HepG2 (cell line): ENCODE results near the gene USB1. TPM values are rescaled to one million over a fixed set of nuclear protein-coding genes. Genes with fewer than 3 reads are reported as not detected.

ENCODE experiments used
- ARNT ChIP-seq: fragments of 450-650 bp; IDR thresholded peaks from 2 replicates; pipeline ENCODE4 v1.6.1; 2017
- ARNTL ChIP-seq: sonication (generic); formaldehyde crosslinking; IDR thresholded peaks from 2 replicates; pipeline ENCODE4 v1.4.0; 2020; ENCODE audit warnings: mild to moderate bottlenecking, missing genetic modification reagents
- BCL6 ChIP-seq: IDR thresholded peaks from 2 replicates; pipeline ENCODE4 v1.6.1; 2016; ENCODE audit warnings: missing genetic modification reagents, missing compliant biosample characterization
- CREB3 ChIP-seq: sonication (generic); formaldehyde crosslinking; IDR thresholded peaks from 2 replicates; pipeline ENCODE4 v1.5.0; 2020; ENCODE audit warnings: missing genetic modification reagents
- EED ChIP-seq: sonication (generic); formaldehyde crosslinking; IDR thresholded peaks from 2 replicates; pipeline ENCODE4 v1.5.0; 2020; ENCODE audit warnings: mild to moderate bottlenecking, missing genetic modification reagents
- FIP1L1 ChIP-seq: fragments of 200-400 bp; formaldehyde crosslinking; IDR thresholded peaks from 2 replicates; pipeline ENCODE4 v1.6.1; 2018; ENCODE audit warnings: low read depth, mild to moderate bottlenecking, low read length, moderate library complexity, borderline replicate concordance; ENCODE audit not compliant: insufficient read depth
- HDAC2 ChIP-seq: sonication (generic); formaldehyde crosslinking; IDR thresholded peaks from 2 replicates; pipeline ENCODE4 v1.4.0; 2020; ENCODE audit warnings: missing genetic modification reagents
- HMGXB4 ChIP-seq, 2 experiments: sonication (generic) in 1 of 2; formaldehyde crosslinking in 1 of 2; IDR thresholded peaks; 2 replicates each; pipeline versions ENCODE4 v1.4.0 to v1.6.1; 2018 to 2020; ENCODE audit warnings: missing genetic modification reagents in 2 of 2, borderline replicate concordance in 1 of 2, low read depth in 1 of 2, mild to moderate bottlenecking in 1 of 2, missing biosample characterization in 1 of 2
- HNF4G ChIP-seq, 2 experiments: sonication (generic) in 1 of 2; formaldehyde crosslinking in 1 of 2; IDR thresholded peaks; 2 replicates each; pipeline versions ENCODE4 v1.4.0 to v1.6.1; 2011 to 2020; ENCODE audit warnings: borderline replicate concordance in 2 of 2, low read depth in 2 of 2, mild to moderate bottlenecking in 2 of 2, low read length in 1 of 2, missing genetic modification reagents in 1 of 2, moderate library complexity in 1 of 2
- HOXA3 ChIP-seq: sonication (generic); formaldehyde crosslinking; IDR thresholded peaks from 2 replicates; pipeline ENCODE4 v1.5.0; 2020; ENCODE audit warnings: missing genetic modification reagents
- KDM4B ChIP-seq: sonication (generic); formaldehyde crosslinking; IDR thresholded peaks from 2 replicates; pipeline ENCODE4 v1.4.0; 2020; ENCODE audit warnings: missing genetic modification reagents
- MIER2 ChIP-seq: IDR thresholded peaks from 2 replicates; pipeline ENCODE4 v1.6.1; 2016; ENCODE audit warnings: missing biosample characterization, missing genetic modification reagents
- RAD51 ChIP-seq: fragments of 450-650 bp; IDR thresholded peaks from 2 replicates; pipeline ENCODE4 v1.6.1; 2016; ENCODE audit warnings: borderline replicate concordance
- RBAK ChIP-seq: sonication (generic); formaldehyde crosslinking; IDR thresholded peaks from 2 replicates; pipeline ENCODE4 v1.5.1; 2020; ENCODE audit warnings: mild to moderate bottlenecking, missing genetic modification reagents
- RBM39 ChIP-seq: fragments of 200-400 bp; formaldehyde crosslinking; IDR thresholded peaks from one replicate; pipeline ENCODE4 v1.6.1; 2018; ENCODE audit warnings: antibody characterized with exemption, mild to moderate bottlenecking, low read depth, low read length; ENCODE audit not compliant: poor library complexity, severe bottlenecking
- REL ChIP-seq: sonication (generic); formaldehyde crosslinking; conservative IDR thresholded peaks from 2 replicates; pipeline ENCODE4 v1.8.0; 2022; ENCODE audit warnings: mild to moderate bottlenecking, missing genetic modification reagents, moderate library complexity
- REXO4 ChIP-seq: sonication (generic); formaldehyde crosslinking; IDR thresholded peaks from 2 replicates; pipeline ENCODE4 v1.8.0; 2022; ENCODE audit warnings: missing genetic modification reagents, mild to moderate bottlenecking, borderline replicate concordance
- RFX3 ChIP-seq: IDR thresholded peaks from 2 replicates; pipeline ENCODE4 v1.6.1; 2016; ENCODE audit warnings: missing biosample characterization, missing genetic modification reagents
- SIN3A ChIP-seq: IDR thresholded peaks from 2 replicates; pipeline ENCODE4 v1.6.1; 2011; ENCODE audit warnings: low read depth, mild to moderate bottlenecking, control low read depth, low read length, borderline replicate concordance
- SNAPC2 ChIP-seq: sonication (generic); formaldehyde crosslinking; IDR thresholded peaks from 2 replicates; pipeline ENCODE4 v1.8.1; 2022; ENCODE audit warnings: mild to moderate bottlenecking, missing genetic modification reagents
- U2AF1 ChIP-seq: fragments of 200-400 bp; formaldehyde crosslinking; optimal IDR thresholded peaks from 2 replicates; pipeline ENCODE3; 2017; ENCODE audit warnings: mild to moderate bottlenecking, low read depth, low read length
- YEATS4 ChIP-seq: sonication (generic); formaldehyde crosslinking; IDR thresholded peaks from 2 replicates; pipeline ENCODE4 v1.4.0; 2020; ENCODE audit warnings: missing genetic modification reagents, borderline replicate concordance
- ZFYVE20 ChIP-seq: sonication (generic); formaldehyde crosslinking; IDR thresholded peaks from 2 replicates; pipeline ENCODE4 v1.8.0; 2023; ENCODE audit warnings: low read depth, mild to moderate bottlenecking, moderate library complexity, missing genetic modification reagents, borderline replicate concordance
- ZNF33B ChIP-seq: sonication (generic); formaldehyde crosslinking; IDR thresholded peaks from 2 replicates; pipeline ENCODE4 v1.5.1; 2020; ENCODE audit warnings: mild to moderate bottlenecking, missing genetic modification reagents
- ZNF354B ChIP-seq: sonication (generic); formaldehyde crosslinking; IDR thresholded peaks from 2 replicates; pipeline ENCODE4 v1.8.0; 2022; ENCODE audit warnings: mild to moderate bottlenecking, missing genetic modification reagents
- ZNF510 ChIP-seq: sonication (generic); formaldehyde crosslinking; IDR thresholded peaks from 2 replicates; pipeline ENCODE4 v1.4.0; 2020; ENCODE audit warnings: low read depth, mild to moderate bottlenecking, missing genetic modification reagents
- ZNF713 ChIP-seq: sonication (generic); formaldehyde crosslinking; IDR thresholded peaks from 2 replicates; pipeline ENCODE4 v1.4.0; 2020; ENCODE audit warnings: mild to moderate bottlenecking, missing genetic modification reagents
- ZNF879 ChIP-seq: sonication (generic); formaldehyde crosslinking; IDR thresholded peaks from 2 replicates; pipeline ENCODE4 v1.8.1; 2023; ENCODE audit warnings: missing genetic modification reagents
- polyA plus RNA-seq, 8 experiments: library from polyadenylated mRNA; depleted of rRNA in 3 of 8; stranded (reverse) in 7 of 8; unstranded in 1 of 8; fragments of >200 nt; fragmentation: Illumina TruSeq in 4 of 8; extraction: Trizol in 4 of 8; gene quantifications; 2 replicates each; pipeline versions ENCODE4 v1.2.1 to v1.2.3, GENCODE V29; 2011 to 2016; ENCODE audit warnings: low read depth in 4 of 8, missing spikeins in 1 of 8, mixed read lengths in 1 of 8; ENCODE audit not compliant: insufficient read depth in 1 of 8
- total RNA-seq, 5 experiments: library from RNA; depleted of rRNA; stranded (reverse); fragments of >200 nt; fragmentation: Illumina TruSeq; extraction: Trizol; gene quantifications; 2 replicates each; pipeline ENCODE4 v1.2.3, GENCODE V29; 2016; ENCODE audit warnings: low read depth in 1 of 5

Gene USB1
- total and polyA plus RNA-seq, 2 of the 13 experiments (the other 11 are each of a cell fraction or from before 2014, with no cell fraction given) = 16.7 to 65.4 TPM

GRCh38 chr16:58025351-58026138 is 24.3 kb downstream of the USB1 start, which contains the start of gene MMP15 (continued):
- TF ChIP-seq RFX3 (CRISPR knock-in tag) (no peak), HMGXB4 (CRISPR knock-in tag; IDR thresholded peaks at IDR 0.05; ENCODE audit: borderline replicate concordance in 1 of 2, low read depth in 1 of 2) (peak in 1 of 2 experiments; percentile 32; a peak in 2 of 4 replicates), ZNF879 (peak; percentile 79), BCL6 (peak; percentile 82), ZNF354B (CRISPR knock-in tag) (no peak), SIN3A (peak; percentile 71; the same call in 1 of the 2 replicates), ZNF510 (CRISPR knock-in tag) (no peak; the same call in 1 of the 2 replicates), SNAPC2 (CRISPR knock-in tag) (0 out of 2 replicates have a peak, but pooled peaks have one; percentile 52), ZFYVE20 (CRISPR knock-in tag) (no peak), U2AF1 (no peak), KDM4B (CRISPR knock-in tag) (peak; percentile 21; the same call in 1 of the 2 replicates), EED (CRISPR knock-in tag) (no peak), ZNF33B (CRISPR knock-in tag) (no peak), RBM39 (no peak), REL (CRISPR knock-in tag) (peak; percentile 24; the same call in 1 of the 2 replicates), YEATS4 (CRISPR knock-in tag) (peak; percentile 79), REXO4 (CRISPR knock-in tag) (no peak), ARNTL (CRISPR knock-in tag) (no peak), HNF4G (IDR thresholded peaks at IDR 0.05; ENCODE audit: borderline replicate concordance, low read depth, low read length) (peak; percentile 53; the same call in 1 of the 2 replicates), HNF4G (CRISPR knock-in tag; IDR thresholded peaks at IDR 0.05; ENCODE audit: borderline replicate concordance, low read depth) (peak; percentile 72), HDAC2 (CRISPR knock-in tag) (peak; percentile 24; the same call in 1 of the 2 replicates), FIP1L1 (no peak), ZNF713 (CRISPR knock-in tag) (0 out of 2 replicates have a peak, but pooled peaks have one; percentile 70), RAD51 (no peak), CREB3 (CRISPR knock-in tag) (peak; percentile 37; the same call in 1 of the 2 replicates), MIER2 (CRISPR knock-in tag) (no peak), ARNT (no peak), HOXA3 (CRISPR knock-in tag) (peak; percentile 71; the same call in 1 of the 2 replicates), RBAK (CRISPR knock-in tag) (no peak)
